IMR-90 (cell line): ENCODE data around the gene C11orf98. TPM values are rescaled to one million over a fixed set of nuclear protein-coding genes. Genes with fewer than 3 reads are reported as not detected.

Experiments
- ATAC-seq: fragments of 200-7000 bp; cut with Tn5 transposase; 2 replicates; pipeline ENCODE4 v1.9.1; 2020; ENCODE audit warnings: low read depth, mild to moderate bottlenecking, moderate library complexity
- BruUV-seq: library from RNA; stranded (reverse); fragments of 400-500 nt; replicated peaks from 2 replicates; lab custom pipeline; 2021; lab: Mats Ljungman, UMichigan
- CTCF ChIA-PET: fragments of 300-600 bp; formaldehyde crosslinking; extraction: SDS; loops from one replicate; lab custom pipeline; 2021; ENCODE audit warnings: antibody characterized with exemption; lab: Yijun Ruan, JAX
- POLR2A ChIA-PET: fragments of 300-600 bp; sonication (Branson Sonifier 250); formaldehyde crosslinking; loops from one replicate; lab custom pipeline; 2022; ENCODE audit warnings: antibody characterized with exemption; ENCODE audit not compliant: unreplicated experiment; lab: Charles Lee
- DNase-seq: peaks from one replicate; pipeline ENCODE4 v3.0.0; 2013
- H2AFZ ChIP-seq: replicated peaks from 2 replicates; pipeline ENCODE3; 2013; ENCODE audit warnings: low read length, mild to moderate bottlenecking; ENCODE audit not compliant: poor library complexity
- H2AK5ac ChIP-seq: 2 replicates; pipeline ENCODE4 v1.6.1; 2013; ENCODE audit warnings: low read depth, low read length, inconsistent platforms
- H2AK9ac ChIP-seq: replicated peaks from 2 replicates; pipeline ENCODE3; 2013; ENCODE audit warnings: mild to moderate bottlenecking, low read depth, low read length, moderate library complexity; ENCODE audit not compliant: poor library complexity
- H2BK120ac ChIP-seq: 2 replicates; pipeline ENCODE4 v1.6.1; 2013; ENCODE audit warnings: low read depth, low read length, inconsistent platforms
- H2BK15ac ChIP-seq: 3 replicates; pipeline ENCODE4 v1.6.1; 2013; ENCODE audit warnings: low read depth, low read length, inconsistent platforms
- H2BK20ac ChIP-seq: 2 replicates; pipeline ENCODE4 v1.6.1; 2013; ENCODE audit warnings: low read depth, mild to moderate bottlenecking, inconsistent platforms, low read length, moderate library complexity
- H2BK5ac ChIP-seq: 2 replicates; pipeline ENCODE4 v1.6.1; 2013; ENCODE audit warnings: mild to moderate bottlenecking, low read depth, low read length, inconsistent platforms; ENCODE audit not compliant: poor library complexity, severe bottlenecking
- H3K14ac ChIP-seq: replicated peaks from 2 replicates; pipeline ENCODE4 v1.6.1; 2013; ENCODE audit warnings: low read depth, low read length, inconsistent platforms
- H3K18ac ChIP-seq: 2 replicates; pipeline ENCODE4 v1.6.1; 2013; ENCODE audit warnings: low read depth, low read length, control low read depth
- H3K23ac ChIP-seq: 2 replicates; pipeline ENCODE4 v1.6.1; 2013; ENCODE audit warnings: low read depth, low read length, inconsistent platforms
- H3K27ac ChIP-seq: 2 replicates; pipeline ENCODE4 v1.5.1; 2013; ENCODE audit warnings: mild to moderate bottlenecking, control low read depth, low read length; ENCODE audit not compliant: insufficient read depth
- H3K27me3 ChIP-seq: 2 replicates; pipeline ENCODE4 v1.6.1; 2013; ENCODE audit warnings: low read length; ENCODE audit not compliant: control insufficient read depth, insufficient read depth
- H3K36me3 ChIP-seq: 2 replicates; pipeline ENCODE4 v1.6.1; 2013; ENCODE audit warnings: low read length, mixed read lengths; ENCODE audit not compliant: control insufficient read depth, insufficient read depth
- H3K4ac ChIP-seq: 2 replicates; pipeline ENCODE4 v1.6.1; 2013; ENCODE audit warnings: low read depth, low read length, inconsistent platforms
- H3K4me1 ChIP-seq: 2 replicates; pipeline ENCODE4 v1.6.1; 2013; ENCODE audit warnings: low read length, mixed read lengths; ENCODE audit not compliant: control insufficient read depth, insufficient read depth
- H3K4me2 ChIP-seq: 2 replicates; pipeline ENCODE4 v1.6.1; 2013; ENCODE audit warnings: low read depth, mild to moderate bottlenecking, control low read depth, low read length, moderate library complexity
- H3K4me3 ChIP-seq: 2 replicates; pipeline ENCODE4 v1.5.1; 2013; ENCODE audit warnings: low read depth, mild to moderate bottlenecking, control low read depth, low read length, moderate library complexity; ENCODE audit not compliant: insufficient read depth
- H3K56ac ChIP-seq: 2 replicates; pipeline ENCODE4 v1.6.1; 2013; ENCODE audit warnings: low read length, inconsistent platforms; ENCODE audit not compliant: insufficient read depth; ENCODE audit errors: extremely low read depth
- H3K79me1 ChIP-seq, 2 experiments: 2 replicates each; pipeline ENCODE4 v1.6.1; 2013; ENCODE audit warnings: low read length in 2 of 2, inconsistent platforms in 1 of 2, low read depth in 1 of 2
- H3K9ac ChIP-seq: 2 replicates; pipeline ENCODE4 v1.6.1; 2013; ENCODE audit warnings: low read depth, low read length, control low read depth
- H3K9me1 ChIP-seq: 2 replicates; pipeline ENCODE4 v1.6.1; 2013; ENCODE audit warnings: low read length, inconsistent platforms; ENCODE audit not compliant: insufficient read depth
- H3K9me3 ChIP-seq: 2 replicates; pipeline ENCODE4 v1.6.1; 2013; ENCODE audit warnings: low read length; ENCODE audit not compliant: control insufficient read depth, insufficient read depth
- H4K20me1 ChIP-seq: 2 replicates; pipeline ENCODE4 v1.6.1; 2013; ENCODE audit warnings: low read length, inconsistent platforms; ENCODE audit not compliant: insufficient read depth
- H4K5ac ChIP-seq: 2 replicates; pipeline ENCODE4 v1.6.1; 2013; ENCODE audit warnings: mild to moderate bottlenecking, low read depth, low read length, control low read depth
- H4K8ac ChIP-seq, 2 experiments: 2 replicates each; pipeline ENCODE4 v1.6.1; 2013; ENCODE audit warnings: low read depth in 2 of 2, low read length in 2 of 2, control low read depth in 1 of 2, inconsistent platforms in 1 of 2
- H4K91ac ChIP-seq: 2 replicates; pipeline ENCODE4 v1.6.1; 2013; ENCODE audit warnings: low read depth, low read length, inconsistent platforms; ENCODE audit not compliant: insufficient read depth
- BHLHE40 ChIP-seq: fragments of 150-350 bp; IDR thresholded peaks from 2 replicates; pipeline ENCODE4 v1.6.1; 2016; ENCODE audit warnings: mild to moderate bottlenecking, low read depth, low read length
- CEBPB ChIP-seq: IDR thresholded peaks from 2 replicates; pipeline ENCODE4 v1.6.1; 2012; ENCODE audit warnings: low read depth, low read length, improper control_type of control experiment
- CHD1 ChIP-seq: IDR thresholded peaks from 2 replicates; pipeline ENCODE4 v1.6.1; 2012; ENCODE audit warnings: low read depth, low read length, improper control_type of control experiment
- CTCF ChIP-seq: conservative IDR thresholded peaks from 2 replicates; pipeline ENCODE4 v1.5.1; 2012; ENCODE audit warnings: mild to moderate bottlenecking, low read depth, low read length, improper control_type of control experiment
- FOS ChIP-seq: fragments of 150-350 bp; IDR thresholded peaks from 2 replicates; pipeline ENCODE4 v1.6.1; 2016; ENCODE audit warnings: low read depth, low read length
- MAFK ChIP-seq: IDR thresholded peaks from 2 replicates; pipeline ENCODE4 v1.6.1; 2012; ENCODE audit warnings: low read depth, low read length, improper control_type of control experiment
- MAZ ChIP-seq: IDR thresholded peaks from 2 replicates; pipeline ENCODE4 v1.6.1; 2012; ENCODE audit warnings: low read depth, mild to moderate bottlenecking, low read length, improper control_type of control experiment, moderate library complexity, borderline replicate concordance
- NFE2L2 ChIP-seq: fragments of 150-350 bp; IDR thresholded peaks from 2 replicates; pipeline ENCODE4 v1.6.1; 2016; ENCODE audit warnings: low read depth, mild to moderate bottlenecking, low read length
- POLR2A ChIP-seq: IDR thresholded peaks from 2 replicates; pipeline ENCODE4 v1.6.1; 2012; ENCODE audit warnings: mild to moderate bottlenecking, low read depth, low read length
- RAD21 ChIP-seq: IDR thresholded peaks from 2 replicates; pipeline ENCODE4 v1.6.1; 2012; ENCODE audit warnings: low read length, improper control_type of control experiment
- RCOR1 ChIP-seq: IDR thresholded peaks from 2 replicates; pipeline ENCODE4 v1.6.1; 2012; ENCODE audit warnings: mild to moderate bottlenecking, low read length, improper control_type of control experiment; ENCODE audit not compliant: insufficient replicate concordance
- RFX5 ChIP-seq: IDR thresholded peaks from 2 replicates; pipeline ENCODE4 v1.8.0; 2012; ENCODE audit warnings: low read depth, mild to moderate bottlenecking, low read length, moderate library complexity
- SMC3 ChIP-seq: fragments of 150-350 bp; IDR thresholded peaks from 2 replicates; pipeline ENCODE4 v1.6.1; 2016; ENCODE audit warnings: low read depth, mild to moderate bottlenecking, antibody characterized with exemption, low read length, moderate library complexity
- WGBS, 2 experiments: methylation state at CpG; one replicate each; pipeline versions ENCODE4 v1.1.5 to v1.1.7; 2013; ENCODE audit warnings: missing lambda C conversion rate in 2 of 2; ENCODE audit not compliant: insufficient read length in 1 of 2; ENCODE audit errors: extremely low coverage in 2 of 2; 5-methylcytosine and 5-hydroxymethylcytosine counted together
- dilution Hi-C: fragments of 300-500 bp; cut with HindIII; formaldehyde crosslinking; loops from one replicate; pipeline ENCODE4 v1.14.3; 2018; ENCODE audit warnings: low sequenced_read_pairs; ENCODE audit not compliant: unreplicated experiment
- in situ Hi-C: fragments of 300-500 bp; cut with MboI; formaldehyde crosslinking; loops from 3 replicates; pipeline ENCODE4 v1.14.3; 2019; ENCODE audit warnings: low sequenced_read_pairs, inconsistent platforms, mixed read lengths
- intact Hi-C: fragments of 100-400 bp; cut with micrococcal nuclease; formaldehyde crosslinking; loops from 2 replicates; pipeline ENCODE4 v1.10.0; 2022
- polyA plus RNA-seq, 3 experiments: library from polyadenylated mRNA; depleted of rRNA; stranded (reverse); fragments of >200 nt; gene quantifications; 2 replicates each; pipeline ENCODE4 v1.2.3, GENCODE V29; 2012; ENCODE audit warnings: low replicate concordance in 1 of 3
- total RNA-seq: library from RNA; depleted of rRNA; stranded (reverse); fragments of >200 nt; gene quantifications from 2 replicates; pipeline ENCODE4 v1.2.3, GENCODE V29; 2012
- TF ChIP-seq, protein P1 (sequence below): fragments of 150-350 bp; IDR thresholded peaks from 2 replicates; pipeline ENCODE4 v1.6.1; 2016; ENCODE audit warnings: low read depth, mild to moderate bottlenecking, low read length, moderate library complexity, borderline replicate concordance
- TF ChIP-seq, protein P2 (sequence below): fragments of 150-350 bp; IDR thresholded peaks from 2 replicates; pipeline ENCODE4 v1.6.1; 2017; ENCODE audit warnings: mild to moderate bottlenecking, antibody characterized with exemption, low read length, low read depth

The C11orf98 gene
- total and polyA plus RNA-seq, 2 of the 4 experiments (the other 2 are of a cell fraction): 41.2 to 62.3 TPM

DNA sequence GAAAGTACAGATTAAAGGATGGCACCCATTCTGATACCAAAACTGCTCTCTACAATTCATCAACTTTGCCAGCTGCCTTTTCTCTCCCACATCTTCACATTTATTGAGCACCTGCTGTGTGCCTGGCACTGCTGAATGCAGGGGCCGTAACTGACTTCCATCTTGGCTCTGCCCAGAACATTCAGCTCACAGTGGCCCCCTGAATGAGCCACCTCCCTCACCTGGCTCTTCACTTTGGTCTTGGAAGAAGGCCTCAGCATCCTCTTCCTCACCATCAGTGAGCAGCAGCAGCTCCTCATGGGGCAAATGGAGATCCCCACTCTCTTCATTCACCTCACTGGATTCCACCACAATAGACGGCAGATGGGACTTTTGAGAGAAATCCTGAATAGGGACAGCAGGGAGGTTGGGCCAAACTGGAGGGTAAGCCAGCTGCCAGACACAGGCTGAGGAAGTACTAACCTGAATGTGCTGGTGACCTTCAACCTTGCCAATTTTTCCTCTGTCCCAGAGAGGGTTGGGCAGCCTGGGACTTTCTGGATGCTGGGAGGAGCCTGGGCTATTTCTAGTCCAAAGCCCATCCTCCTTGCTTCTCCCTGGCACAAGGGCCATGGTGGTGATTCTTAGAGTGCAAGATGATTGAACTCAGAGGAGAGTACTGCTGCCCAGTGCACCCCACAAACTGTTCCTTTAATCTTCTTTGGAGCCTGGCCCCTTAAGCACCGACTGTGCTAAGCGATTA lies 4.6 kb upstream of the C11orf98 start:
- Histone ChIP-seq H3K27ac (no peak overlapping the region), H2BK5ac (no peak overlapping the region)
- no TSS peak for BruUV-seq
- TF ChIP-seq SMC3: no peak
- no peak for TF ChIP-seq CTCF
- no peak for TF ChIP-seq BHLHE40
- TF ChIP-seq POLR2A: no peak
- TF ChIP-seq MAFK: no peak
- TF ChIP-seq CEBPB: no peak
- TF ChIP-seq, protein P1, sequence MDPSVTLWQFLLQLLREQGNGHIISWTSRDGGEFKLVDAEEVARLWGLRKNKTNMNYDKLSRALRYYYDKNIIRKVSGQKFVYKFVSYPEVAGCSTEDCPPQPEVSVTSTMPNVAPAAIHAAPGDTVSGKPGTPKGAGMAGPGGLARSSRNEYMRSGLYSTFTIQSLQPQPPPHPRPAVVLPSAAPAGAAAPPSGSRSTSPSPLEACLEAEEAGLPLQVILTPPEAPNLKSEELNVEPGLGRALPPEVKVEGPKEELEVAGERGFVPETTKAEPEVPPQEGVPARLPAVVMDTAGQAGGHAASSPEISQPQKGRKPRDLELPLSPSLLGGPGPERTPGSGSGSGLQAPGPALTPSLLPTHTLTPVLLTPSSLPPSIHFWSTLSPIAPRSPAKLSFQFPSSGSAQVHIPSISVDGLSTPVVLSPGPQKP: no peak
- TF ChIP-seq, protein P2, sequence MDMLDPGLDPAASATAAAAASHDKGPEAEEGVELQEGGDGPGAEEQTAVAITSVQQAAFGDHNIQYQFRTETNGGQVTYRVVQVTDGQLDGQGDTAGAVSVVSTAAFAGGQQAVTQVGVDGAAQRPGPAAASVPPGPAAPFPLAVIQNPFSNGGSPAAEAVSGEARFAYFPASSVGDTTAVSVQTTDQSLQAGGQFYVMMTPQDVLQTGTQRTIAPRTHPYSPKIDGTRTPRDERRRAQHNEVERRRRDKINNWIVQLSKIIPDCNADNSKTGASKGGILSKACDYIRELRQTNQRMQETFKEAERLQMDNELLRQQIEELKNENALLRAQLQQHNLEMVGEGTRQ: no peak
- TF ChIP-seq RAD21: no peak
- TF ChIP-seq CHD1: no peak
- TF ChIP-seq RFX5: no peak
- no peak for TF ChIP-seq RCOR1
- TF ChIP-seq NFE2L2: no peak
- TF ChIP-seq MAZ: no peak
- TF ChIP-seq FOS: no peak

More for the DNA sequence above, 4.6 kb upstream of the C11orf98 start:
- intact Hi-C loops: no loop called here
- no peak overlapping the region for H2AK9ac ChIP-seq
- no peaks in the 10 kb centered on the region for H3K27me3 ChIP-seq
- H4K20me1 ChIP-seq: peaks cover 18% of the 10 kb centered on the region
- no peak overlapping the region for H3K18ac ChIP-seq
- ATAC-seq (no peak), DNase-seq (no peak)
- no peak overlapping the region for H4K8ac ChIP-seq
- no peak overlapping the region for H2BK120ac ChIP-seq
- H4K91ac ChIP-seq: no peak overlapping the region
- H2BK15ac ChIP-seq: no peak overlapping the region
- H3K79me1 ChIP-seq: peaks cover 34 to 72% of the 10 kb centered on the region in 2 experiments
- H3K9ac ChIP-seq: no peak overlapping the region
- H4K5ac ChIP-seq: no peak overlapping the region
- H3K23ac ChIP-seq: no peak overlapping the region
- in situ Hi-C loops: no loop called here
- ChIA-PET POLR2A (interaction anchor here (0.6 to 1.6 kb wide), 2 partner anchors 11 to 250 kb away, joined by 3 to 10 read pairs; no protein-coding TSS in a partner anchor), CTCF (interaction anchor here (1.0 kb wide), 1 partner anchor 12 kb away, joined by 3 read pairs; no protein-coding TSS in a partner anchor)
- peak overlapping the region; percentile 21 for H2AK5ac ChIP-seq
- H3K9me1 ChIP-seq: peaks cover 9% of the 10 kb centered on the region
- dilution Hi-C loops: no loop called here
- peaks cover 11% of the 10 kb centered on the region for H3K4me1 ChIP-seq
- peaks cover 16% of the 10 kb centered on the region for H3K36me3 ChIP-seq
- no peak overlapping the region for H3K14ac ChIP-seq
- no peak overlapping the region for H3K4me3 ChIP-seq
- H2AFZ ChIP-seq: no peak overlapping the region
- H3K4me2 ChIP-seq: no peak overlapping the region
- 100% methylated on average over 1 of the region's 4 CpGs; no CpG with 5 or more reads in 1 of the 2 experiments for WGBS, 2 experiments
- no peaks in the 10 kb centered on the region for H3K9me3 ChIP-seq
- H3K4ac ChIP-seq: no peak overlapping the region
- no peak overlapping the region for H3K56ac ChIP-seq
- no peak overlapping the region for H2BK20ac ChIP-seq
